C4-2B (cell line): Measurements from ENCODE around the gene ADAMTSL4.

Experiments used
- ZFX ChIP-seq: fragments of 450-650 bp; IDR thresholded peaks from 2 replicates; pipeline ENCODE4 v1.6.1; 2017
- TF ChIP-seq, protein P1 (sequence below): fragments of 450-650 bp; conservative IDR thresholded peaks from 2 replicates; pipeline ENCODE4 v1.5.1; 2017; ENCODE audit warnings: mild to moderate bottlenecking

DNA sequence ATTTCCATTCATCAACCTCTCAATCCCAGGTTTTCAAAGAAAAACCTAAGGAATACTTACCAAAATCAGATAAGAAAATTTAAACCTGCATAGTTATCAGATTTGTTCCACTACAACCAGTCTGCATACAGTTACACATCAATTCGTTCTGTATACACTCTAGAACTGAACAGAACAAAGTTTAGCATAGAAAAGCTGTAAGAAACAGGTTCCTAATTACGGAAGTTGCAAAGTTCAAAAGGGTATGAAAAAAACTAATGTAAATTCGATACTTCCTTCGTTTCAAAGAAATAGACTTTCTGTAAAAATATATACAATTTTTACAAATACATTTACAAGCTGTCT lies 27.1 kb downstream of the ADAMTSL4 start:
- TF ChIP-seq, protein P1, sequence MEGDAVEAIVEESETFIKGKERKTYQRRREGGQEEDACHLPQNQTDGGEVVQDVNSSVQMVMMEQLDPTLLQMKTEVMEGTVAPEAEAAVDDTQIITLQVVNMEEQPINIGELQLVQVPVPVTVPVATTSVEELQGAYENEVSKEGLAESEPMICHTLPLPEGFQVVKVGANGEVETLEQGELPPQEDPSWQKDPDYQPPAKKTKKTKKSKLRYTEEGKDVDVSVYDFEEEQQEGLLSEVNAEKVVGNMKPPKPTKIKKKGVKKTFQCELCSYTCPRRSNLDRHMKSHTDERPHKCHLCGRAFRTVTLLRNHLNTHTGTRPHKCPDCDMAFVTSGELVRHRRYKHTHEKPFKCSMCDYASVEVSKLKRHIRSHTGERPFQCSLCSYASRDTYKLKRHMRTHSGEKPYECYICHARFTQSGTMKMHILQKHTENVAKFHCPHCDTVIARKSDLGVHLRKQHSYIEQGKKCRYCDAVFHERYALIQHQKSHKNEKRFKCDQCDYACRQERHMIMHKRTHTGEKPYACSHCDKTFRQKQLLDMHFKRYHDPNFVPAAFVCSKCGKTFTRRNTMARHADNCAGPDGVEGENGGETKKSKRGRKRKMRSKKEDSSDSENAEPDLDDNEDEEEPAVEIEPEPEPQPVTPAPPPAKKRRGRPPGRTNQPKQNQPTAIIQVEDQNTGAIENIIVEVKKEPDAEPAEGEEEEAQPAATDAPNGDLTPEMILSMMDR, result no peak
- TF ChIP-seq ZFX, result no peak
